Retina (tissue), 1 donor: ENCODE results near the gene SPOCK2.
"Not testable (repeated sequence)": the region's sequence is repeated elsewhere in the genome, so short reads cannot be mapped to it uniquely, and the experiment has no call there.

Experiments
- DNase-seq: peaks from one replicate; pipeline ENCODE4 v3.0.0-alpha.2; 2016

SPOCK2 gene

GRCh38 chr10:72049969-72050781 lies 38.2 kb downstream of the SPOCK2 start:
- no peak for DNase-seq

GRCh38 chr10:72049472-72049871 lies 38.9 kb downstream of the SPOCK2 start:
- DNase-seq = no peak

DNA sequence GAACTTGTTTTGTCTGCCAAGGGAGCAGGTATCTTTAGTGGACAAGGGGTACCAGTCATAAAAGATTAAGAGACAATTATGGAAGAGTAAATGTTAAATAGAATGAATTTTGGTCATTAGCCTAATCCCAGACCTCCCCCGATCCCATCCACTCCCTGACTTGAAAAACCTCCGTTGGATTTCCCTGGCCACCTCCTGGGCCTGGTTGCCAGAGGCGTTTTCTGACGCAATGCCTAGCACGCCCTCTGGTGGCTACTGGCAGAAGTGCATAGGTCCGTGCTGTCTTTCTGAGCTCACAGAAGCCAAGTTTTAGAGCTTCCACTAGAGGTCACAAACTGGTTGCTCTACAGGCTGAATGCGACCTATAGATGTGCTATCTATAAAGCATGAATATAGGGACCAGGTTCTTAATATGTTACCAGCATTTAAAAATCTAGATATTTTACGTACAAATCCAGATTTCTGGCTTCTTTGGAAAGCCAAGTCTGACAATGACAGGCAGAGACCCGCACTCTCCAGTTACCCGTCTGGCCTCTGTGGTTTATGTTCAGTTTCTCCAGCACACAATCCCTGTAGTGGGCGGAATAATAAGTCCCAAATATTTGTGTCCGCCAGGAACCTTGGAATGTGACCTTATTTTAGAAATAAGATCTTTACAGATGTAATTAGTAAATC lies 39.8 kb downstream of the SPOCK2 start:
- DNase-seq = peak; percentile 94

GRCh38 chr10:72045586-72045985 lies 42.8 kb downstream of the SPOCK2 start:
- no peak for DNase-seq

DNA sequence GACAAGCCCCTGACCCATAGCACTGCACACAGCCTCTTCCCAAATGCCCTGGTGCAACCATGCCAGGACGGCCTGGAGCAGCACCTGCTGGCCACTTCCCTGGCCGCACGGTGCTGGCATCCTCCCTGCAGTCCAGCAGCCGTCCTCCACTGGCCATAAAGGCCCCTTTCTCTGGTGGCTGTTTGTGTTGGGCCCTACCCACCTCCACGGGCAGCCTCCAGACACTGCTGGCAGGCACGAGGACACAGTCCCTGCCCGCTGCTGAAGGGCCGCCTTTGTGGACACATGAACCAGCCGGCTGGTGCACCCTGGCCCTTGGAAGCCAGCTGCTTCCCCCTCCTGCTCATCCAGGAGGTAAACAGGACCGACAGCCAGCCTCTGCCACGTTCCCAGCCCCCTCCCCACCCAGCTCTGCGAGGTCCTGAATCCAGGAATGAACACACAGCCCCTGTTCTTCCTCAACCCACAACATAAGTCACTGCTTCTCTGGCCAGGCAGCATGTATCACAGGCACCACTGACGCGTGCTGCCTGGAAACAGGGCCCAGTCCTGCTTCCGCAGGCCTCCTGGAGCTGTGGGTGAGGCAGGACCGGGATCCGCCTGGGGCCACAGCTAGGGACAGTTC lies 43.8 kb downstream of the SPOCK2 start:
- peak; percentile 72 for DNase-seq

- peak; percentile 48 for DNase-seq
Observed at GRCh38 chr10:72043016-72043834, 45.1 kb downstream of the SPOCK2 start.

DNA sequence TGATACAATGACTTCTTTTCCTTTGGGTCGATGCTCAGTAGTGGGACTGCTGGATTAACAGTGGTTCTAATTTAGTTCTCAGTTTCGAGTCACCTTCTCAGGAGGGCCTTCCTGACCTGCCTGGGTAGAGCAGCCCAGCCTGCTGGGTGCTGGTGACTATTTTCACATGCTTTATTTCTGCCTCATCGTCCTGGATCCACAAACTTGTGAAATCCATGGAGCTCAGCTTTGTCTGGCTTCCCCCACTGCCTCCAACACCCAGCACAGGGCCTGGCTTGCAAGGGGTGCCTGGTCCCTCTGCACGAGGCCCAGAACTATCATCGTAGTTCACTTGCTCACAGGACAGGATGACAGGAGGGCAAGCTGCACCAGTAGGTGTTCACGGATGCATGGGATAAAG lies 46.9 kb downstream of the SPOCK2 start:
- DNase-seq = no peak

- DNase-seq = no peak
Observed at GRCh38 chr10:72039377-72039776, 49.0 kb downstream of the SPOCK2 start.

- DNase-seq = no peak
Observed at GRCh38 chr10:72038458-72039001, 49.8 kb downstream of the SPOCK2 start.

GRCh38 chr10:72037811-72038210 lies 50.5 kb downstream of the SPOCK2 start:
- DNase-seq = no peak

- DNase-seq = no peak
Observed at GRCh38 chr10:72037266-72037665, 51.1 kb downstream of the SPOCK2 start.

GRCh38 chr10:72035252-72035887 lies 53.0 kb downstream of the SPOCK2 start:
- no peak for DNase-seq

DNA sequence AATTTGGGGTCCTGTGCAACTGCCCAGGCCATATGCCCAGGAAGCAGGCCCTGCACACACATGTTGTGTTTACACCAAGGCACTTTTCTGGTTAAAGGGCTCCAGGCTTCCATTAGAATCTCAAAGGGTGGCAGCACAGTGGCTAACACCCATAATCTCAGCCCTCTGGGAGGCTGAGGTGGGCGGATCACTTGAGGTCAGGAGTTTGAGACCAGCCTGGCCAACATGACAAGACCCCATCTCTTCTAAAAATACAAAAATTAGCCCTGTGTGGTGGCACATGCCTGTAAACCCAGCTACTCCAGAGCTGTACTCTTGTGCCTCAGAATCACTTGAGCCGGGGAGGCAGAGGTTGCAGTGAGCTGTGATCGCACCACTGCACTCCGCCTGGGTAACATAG lies 53.6 kb downstream of the SPOCK2 start:
- DNase-seq = no peak

DNA sequence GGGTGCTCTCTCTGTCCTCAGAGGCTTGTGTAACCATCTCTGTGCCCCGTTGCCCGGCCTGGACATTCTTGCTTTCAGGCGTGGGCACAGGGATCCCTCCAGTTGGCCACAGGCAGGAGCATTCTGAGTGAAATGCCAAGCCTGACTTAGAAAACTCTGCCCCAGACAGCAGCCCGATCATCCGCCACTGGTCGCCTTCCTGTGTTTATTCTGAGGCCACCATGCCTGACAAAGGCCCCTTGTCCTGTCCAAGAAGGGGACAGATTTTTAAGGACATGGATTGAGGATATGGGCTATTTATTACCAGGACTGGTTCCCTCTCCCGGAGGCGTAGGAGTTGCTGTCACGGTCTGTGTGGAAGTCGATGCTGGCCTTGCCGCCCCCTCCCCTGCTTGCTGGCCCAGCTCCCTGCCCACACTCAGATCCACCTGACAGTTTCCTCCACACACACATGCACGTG lies 54.3 kb downstream of the SPOCK2 start:
- DNase-seq = no peak

GRCh38 chr10:72032409-72033162 lies 55.8 kb downstream of the SPOCK2 start:
- not testable (repeated sequence) for DNase-seq

- no peak for DNase-seq
Observed at GRCh38 chr10:72031706-72032105, 56.6 kb downstream of the SPOCK2 start.

GRCh38 chr10:72030762-72031543 lies 57.4 kb downstream of the SPOCK2 start:
- DNase-seq = no peak

DNA sequence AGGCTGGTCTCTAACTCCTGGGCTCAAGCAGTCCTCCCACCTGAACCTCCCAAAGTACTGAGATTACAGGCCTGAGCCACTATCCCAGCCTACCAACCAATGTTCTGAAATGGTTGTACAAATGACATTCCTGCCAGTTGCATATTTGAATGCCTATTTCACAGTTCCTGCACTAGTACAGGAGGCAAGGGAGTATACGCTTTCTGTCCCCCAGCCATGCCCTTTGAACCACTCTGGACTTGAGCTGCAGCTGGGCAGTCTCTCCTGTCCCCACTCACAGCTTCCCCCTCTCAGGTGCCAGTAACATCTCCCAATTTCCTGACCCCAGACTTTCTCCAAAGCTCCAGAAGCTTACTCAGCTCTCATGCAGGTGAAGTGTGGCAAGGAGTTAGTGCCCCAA lies 58.9 kb downstream of the SPOCK2 start:
- no peak for DNase-seq

GRCh38 chr10:72027498-72027897 lies 60.9 kb downstream of the SPOCK2 start:
- no peak for DNase-seq
